HepG2 (cell line): ENCODE data around the gene SHFL. TPM values are rescaled to one million over a fixed set of nuclear protein-coding genes. Genes with fewer than 3 reads are reported as not detected.

Source experiments
- CERS6 ChIP-seq: sonication (generic); formaldehyde crosslinking; IDR thresholded peaks from 2 replicates; pipeline ENCODE4 v1.5.0; 2020; ENCODE audit warnings: missing genetic modification reagents
- CHCHD3 ChIP-seq: sonication (generic); formaldehyde crosslinking; IDR thresholded peaks from 2 replicates; pipeline ENCODE4 v1.8.0; 2022; ENCODE audit warnings: mild to moderate bottlenecking, missing genetic modification reagents, moderate library complexity
- EED ChIP-seq: sonication (generic); formaldehyde crosslinking; IDR thresholded peaks from 2 replicates; pipeline ENCODE4 v1.5.0; 2020; ENCODE audit warnings: mild to moderate bottlenecking, missing genetic modification reagents
- JUN ChIP-seq: sonication (generic); formaldehyde crosslinking; IDR thresholded peaks from 2 replicates; pipeline ENCODE4 v1.4.0; 2020; ENCODE audit warnings: mild to moderate bottlenecking, missing genetic modification reagents
- JUND ChIP-seq: sonication (generic); formaldehyde crosslinking; IDR thresholded peaks from 2 replicates; pipeline ENCODE4 v1.8.0; 2022; ENCODE audit warnings: mild to moderate bottlenecking, missing genetic modification reagents
- KAT8 ChIP-seq: IDR thresholded peaks from 2 replicates; pipeline ENCODE4 v1.6.1; 2016; ENCODE audit warnings: missing genetic modification reagents, missing compliant biosample characterization
- MAX ChIP-seq: IDR thresholded peaks from 2 replicates; pipeline ENCODE4 v1.6.1; 2012; ENCODE audit warnings: inconsistent platforms
- MTF1 ChIP-seq: sonication (generic); formaldehyde crosslinking; IDR thresholded peaks from 2 replicates; pipeline ENCODE4 v1.5.0; 2020; ENCODE audit warnings: missing genetic modification reagents
- MXD3 ChIP-seq: IDR thresholded peaks from 2 replicates; pipeline ENCODE4 v1.6.1; 2016; ENCODE audit warnings: mild to moderate bottlenecking, missing biosample characterization, missing genetic modification reagents
- NFIB ChIP-seq: sonication (generic); formaldehyde crosslinking; IDR thresholded peaks from 2 replicates; pipeline ENCODE4 v1.9.0; 2021; ENCODE audit warnings: missing genetic modification reagents, mild to moderate bottlenecking, borderline replicate concordance
- PLRG1 ChIP-seq: fragments of 450-650 bp; conservative IDR thresholded peaks from 2 replicates; pipeline ENCODE4 v1.6.1; 2016
- PRDM15 ChIP-seq: sonication (generic); formaldehyde crosslinking; IDR thresholded peaks from 2 replicates; pipeline ENCODE4 v1.4.0; 2020; ENCODE audit warnings: missing genetic modification reagents
- RBM39 ChIP-seq: fragments of 200-400 bp; formaldehyde crosslinking; IDR thresholded peaks from one replicate; pipeline ENCODE4 v1.6.1; 2018; ENCODE audit warnings: antibody characterized with exemption, mild to moderate bottlenecking, low read depth, low read length; ENCODE audit not compliant: poor library complexity, severe bottlenecking
- REST ChIP-seq, 2 experiments: IDR thresholded peaks; 2 replicates each; pipeline ENCODE4 v1.6.1; 2011 to 2012; ENCODE audit warnings: low read length in 2 of 2, borderline replicate concordance in 1 of 2, low read depth in 1 of 2, mild to moderate bottlenecking in 1 of 2, moderate library complexity in 1 of 2
- RFX3 ChIP-seq: IDR thresholded peaks from 2 replicates; pipeline ENCODE4 v1.6.1; 2016; ENCODE audit warnings: missing biosample characterization, missing genetic modification reagents
- RXRB ChIP-seq: IDR thresholded peaks from 2 replicates; pipeline ENCODE4 v1.6.1; 2016; ENCODE audit warnings: borderline replicate concordance, missing genetic modification reagents, missing compliant biosample characterization
- SMARCC2 ChIP-seq: fragments of 450-650 bp; IDR thresholded peaks from 2 replicates; pipeline ENCODE4 v1.6.1; 2017; ENCODE audit warnings: antibody characterized with exemption, mild to moderate bottlenecking
- SMC3 ChIP-seq: IDR thresholded peaks from 2 replicates; pipeline ENCODE4 v1.6.1; 2011; ENCODE audit warnings: low read length, improper control_type of control experiment
- SUZ12 ChIP-seq: fragments of 150-350 bp; IDR thresholded peaks from 2 replicates; pipeline ENCODE4 v1.6.1; 2014; ENCODE audit warnings: low read depth, low read length
- ZNF562 ChIP-seq: sonication (generic); formaldehyde crosslinking; IDR thresholded peaks from 2 replicates; pipeline ENCODE4 v1.8.0; 2022; ENCODE audit warnings: missing genetic modification reagents, borderline replicate concordance
- ZNF75D ChIP-seq: sonication (generic); formaldehyde crosslinking; IDR thresholded peaks from 2 replicates; pipeline ENCODE4 v1.8.1; 2023; ENCODE audit warnings: missing genetic modification reagents, mild to moderate bottlenecking, borderline replicate concordance
- polyA plus RNA-seq, 8 experiments: library from polyadenylated mRNA; depleted of rRNA in 3 of 8; stranded (reverse) in 7 of 8; unstranded in 1 of 8; fragments of >200 nt; fragmentation: Illumina TruSeq in 4 of 8; extraction: Trizol in 4 of 8; gene quantifications; 2 replicates each; pipeline versions ENCODE4 v1.2.1 to v1.2.3, GENCODE V29; 2011 to 2016; ENCODE audit warnings: low read depth in 4 of 8, missing spikeins in 1 of 8, mixed read lengths in 1 of 8; ENCODE audit not compliant: insufficient read depth in 1 of 8
- total RNA-seq, 5 experiments: library from RNA; depleted of rRNA; stranded (reverse); fragments of >200 nt; fragmentation: Illumina TruSeq; extraction: Trizol; gene quantifications; 2 replicates each; pipeline ENCODE4 v1.2.3, GENCODE V29; 2016; ENCODE audit warnings: low read depth in 1 of 5

SHFL gene
- total and polyA plus RNA-seq, 2 of the 13 experiments (the other 11 are each of a cell fraction or from before 2014, with no cell fraction given), result 12.3 to 36.4 TPM

GRCh38 chr19:10112895-10113591, 26.9 kb downstream of the SHFL start (continued):
- TF ChIP-seq MTF1 (CRISPR knock-in tag) (no peak), MAX (no peak), PLRG1 (no peak), SUZ12 (no peak), NFIB (no peak), RFX3 (CRISPR knock-in tag) (no peak), KAT8 (CRISPR knock-in tag) (no peak), CHCHD3 (CRISPR knock-in tag) (no peak), SMARCC2 (no peak), JUND (CRISPR knock-in tag) (no peak), ZNF562 (CRISPR knock-in tag) (no peak), MXD3 (CRISPR knock-in tag) (no peak), REST (IDR thresholded peaks at IDR 0.05; ENCODE audit: borderline replicate concordance in 1 of 2, low read depth in 1 of 2, low read length in 2 of 2) (no peak), SMC3 (no peak; the same call in 1 of the 2 replicates), RBM39 (no peak), ZNF75D (CRISPR knock-in tag) (no peak), JUN (no peak), EED (CRISPR knock-in tag) (no peak), PRDM15 (no peak), CERS6 (no peak), RXRB (CRISPR knock-in tag) (peak; percentile 47; the same call in 1 of the 2 replicates)
